ENCODE results near the gene HDAC4. TPM values are rescaled to one million over a fixed set of nuclear protein-coding genes. Genes with fewer than 3 reads are reported as not detected.

HDAC4 gene
- total RNA-seq, 2 experiments from 2014 or later, result 30.0 to 35.8 TPM

GRCh38 chr2:239000089-239000488, 400.7 kb downstream of the HDAC4 start:
- ChIA-PET CTCF (no interaction called here), POLR2A (no interaction called here)
- peaks cover 3% of the 10 kb centered on the region for H3K9me3 Mint-ChIP-seq
- no peaks in the 10 kb centered on the region for H3K36me3 Mint-ChIP-seq
- DNase-seq, result no peak
- H3K27me3 Mint-ChIP-seq, result peaks cover 8% of the 10 kb centered on the region
- intact Hi-C loops (cut with micrococcal nuclease), result no loop called here
- H3K27ac Mint-ChIP-seq, result no peak overlapping the region
- H3K4me3 Mint-ChIP-seq, result no peak overlapping the region
- no peaks in the 10 kb centered on the region for H3K4me1 Mint-ChIP-seq (ENCODE audit: low read depth)

GRCh38 chr2:238999291-238999741, 401.5 kb downstream of the HDAC4 start:
- CTCF ChIA-PET, result no interaction called here

GRCh38 chr2:238998801-238999200, 402.0 kb downstream of the HDAC4 start:
- H3K27ac Mint-ChIP-seq, result no peak overlapping the region
- no peak for DNase-seq
- intact Hi-C loops (cut with micrococcal nuclease), result no loop called here
- H3K4me1 Mint-ChIP-seq (ENCODE audit: low read depth), result no peaks in the 10 kb centered on the region
- no peak overlapping the region for H3K4me3 Mint-ChIP-seq
- peaks cover 6% of the 10 kb centered on the region for H3K27me3 Mint-ChIP-seq
- ChIA-PET POLR2A (no interaction called here), CTCF (no interaction called here)
- no peaks in the 10 kb centered on the region for H3K36me3 Mint-ChIP-seq
- H3K9me3 Mint-ChIP-seq, result peaks cover 11% of the 10 kb centered on the region

More at GRCh38 chr2:238999291-238999741, 401.5 kb downstream of the HDAC4 start:
- intact Hi-C loops (cut with micrococcal nuclease), result no loop called here
- H3K27ac Mint-ChIP-seq, result no peak overlapping the region
- POLR2A ChIA-PET, result no interaction called here
- H3K27me3 Mint-ChIP-seq, result peaks cover 6% of the 10 kb centered on the region
- peaks cover 6% of the 10 kb centered on the region for H3K9me3 Mint-ChIP-seq
- no peaks in the 10 kb centered on the region for H3K4me1 Mint-ChIP-seq (ENCODE audit: low read depth)
- no peak overlapping the region for H3K4me3 Mint-ChIP-seq
- DNase-seq, result no peak
- H3K36me3 Mint-ChIP-seq, result no peaks in the 10 kb centered on the region

Small RNA genes within 50 kb of the gene (microRNA-seq; reads per million reads assigned to microRNA genes)
- gene MIR2467 (ENCODE audit: borderline microRNAs expressed, borderline number of aligned reads, borderline replicate concordance) (not detected), gene MIR4269 (ENCODE audit: borderline microRNAs expressed, borderline number of aligned reads, borderline replicate concordance) (not detected), gene MIR4440 (ENCODE audit: borderline microRNAs expressed, borderline number of aligned reads, borderline replicate concordance) (not detected), gene MIR4441 (ENCODE audit: borderline microRNAs expressed, borderline number of aligned reads, borderline replicate concordance) (not detected)

Measured in activated CD4-positive, alpha-beta memory T cell treated with anti-CD3 and anti-CD28 coated beads for 36 hours (primary cell).